Liver (tissue), 3 donors: ENCODE measurements around the gene GRIN3B.

Source experiments
- SP1 ChIP-seq: IDR thresholded peaks from 2 replicates; pipeline ENCODE4 v1.6.1; 2018; ENCODE audit warnings: antibody characterized with exemption, mild to moderate bottlenecking
- TF ChIP-seq, protein P1 (sequence below): fragments of 150-350 bp; IDR thresholded peaks from 2 replicates; pipeline ENCODE4 v1.5.1; 2017; ENCODE audit warnings: improper control_type of control experiment, low read depth, low read length; ENCODE audit not compliant: missing input control
- donor health status: healthy.
- donor health status: healthy.

DNA sequence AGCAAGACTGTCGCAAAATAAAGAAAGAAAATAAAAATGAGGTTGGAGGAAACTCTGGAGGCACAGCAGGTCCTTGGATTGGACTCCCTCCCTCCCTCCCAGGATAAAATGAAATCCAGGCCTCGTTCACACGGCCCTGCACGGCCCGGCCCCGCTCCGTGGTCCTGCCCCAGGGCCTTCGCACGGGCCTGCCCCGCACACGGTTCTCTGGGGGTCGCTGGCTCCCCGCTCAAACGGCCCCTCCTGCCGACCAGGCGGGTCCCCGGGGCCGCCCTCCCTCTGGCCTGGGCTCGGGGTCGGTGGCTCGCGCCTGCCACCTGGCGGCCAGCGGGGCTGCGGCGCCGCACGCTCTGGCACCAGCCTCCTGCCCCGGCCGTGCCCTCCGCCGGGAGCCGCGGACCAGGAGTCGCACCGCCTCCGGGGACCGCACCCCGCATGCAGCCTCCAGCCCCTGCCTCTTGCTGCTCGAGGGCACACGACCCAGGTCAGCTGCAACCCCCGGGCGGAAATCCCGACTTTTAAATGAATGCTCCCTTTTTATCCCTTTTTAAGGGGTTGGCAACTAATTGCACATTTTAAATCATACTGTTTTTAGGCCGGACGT lies 17.6 kb upstream of the GRIN3B start:
- no peak for TF ChIP-seq SP1
- TF ChIP-seq, protein P1, sequence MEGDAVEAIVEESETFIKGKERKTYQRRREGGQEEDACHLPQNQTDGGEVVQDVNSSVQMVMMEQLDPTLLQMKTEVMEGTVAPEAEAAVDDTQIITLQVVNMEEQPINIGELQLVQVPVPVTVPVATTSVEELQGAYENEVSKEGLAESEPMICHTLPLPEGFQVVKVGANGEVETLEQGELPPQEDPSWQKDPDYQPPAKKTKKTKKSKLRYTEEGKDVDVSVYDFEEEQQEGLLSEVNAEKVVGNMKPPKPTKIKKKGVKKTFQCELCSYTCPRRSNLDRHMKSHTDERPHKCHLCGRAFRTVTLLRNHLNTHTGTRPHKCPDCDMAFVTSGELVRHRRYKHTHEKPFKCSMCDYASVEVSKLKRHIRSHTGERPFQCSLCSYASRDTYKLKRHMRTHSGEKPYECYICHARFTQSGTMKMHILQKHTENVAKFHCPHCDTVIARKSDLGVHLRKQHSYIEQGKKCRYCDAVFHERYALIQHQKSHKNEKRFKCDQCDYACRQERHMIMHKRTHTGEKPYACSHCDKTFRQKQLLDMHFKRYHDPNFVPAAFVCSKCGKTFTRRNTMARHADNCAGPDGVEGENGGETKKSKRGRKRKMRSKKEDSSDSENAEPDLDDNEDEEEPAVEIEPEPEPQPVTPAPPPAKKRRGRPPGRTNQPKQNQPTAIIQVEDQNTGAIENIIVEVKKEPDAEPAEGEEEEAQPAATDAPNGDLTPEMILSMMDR, result peak; percentile 87
